MM.1S (cell line): Measurements from ENCODE around the gene SPOCK1.

Source experiments
- EZH2 ChIP-seq: fragments of 300-600 bp; sonication (generic); optimal IDR thresholded peaks from 2 replicates; pipeline ENCODE3; 2017; ENCODE audit warnings: low read depth, mild to moderate bottlenecking, antibody characterized with exemption, low read length, mixed read lengths
- EZH2phosphoT487 ChIP-seq: fragments of 300-600 bp; sonication (generic); IDR thresholded peaks from 2 replicates; pipeline ENCODE4 v1.6.1; 2018; ENCODE audit warnings: antibody characterized with exemption, low read length
- TF ChIP-seq, protein P1 (sequence below): fragments of 300-600 bp; sonication (generic); IDR thresholded peaks from 2 replicates; pipeline ENCODE4 v1.5.1; 2016; ENCODE audit warnings: antibody characterized with exemption, low read length, mixed read lengths

DNA sequence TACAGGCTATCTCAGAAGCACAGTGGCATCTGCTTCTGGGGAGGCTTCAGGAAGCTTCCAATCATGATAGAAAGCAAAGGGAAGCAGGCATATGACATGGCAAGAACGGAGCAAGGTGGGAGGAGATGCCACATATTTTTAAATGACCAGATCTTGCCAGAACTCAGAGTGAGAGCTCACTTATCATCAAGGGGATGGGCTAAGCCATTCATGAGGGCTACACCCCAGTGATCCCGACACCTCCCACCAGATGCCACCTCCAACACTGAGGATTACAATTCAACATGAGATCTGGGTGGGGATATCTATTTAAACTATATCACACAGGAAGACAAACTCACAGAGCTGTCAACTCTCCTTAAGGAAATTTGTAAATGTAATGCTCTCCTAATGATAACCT is 258.8 kb downstream of the SPOCK1 start:
- TF ChIP-seq EZH2 (no peak), EZH2phosphoT487 (no peak)
- TF ChIP-seq, protein P1, sequence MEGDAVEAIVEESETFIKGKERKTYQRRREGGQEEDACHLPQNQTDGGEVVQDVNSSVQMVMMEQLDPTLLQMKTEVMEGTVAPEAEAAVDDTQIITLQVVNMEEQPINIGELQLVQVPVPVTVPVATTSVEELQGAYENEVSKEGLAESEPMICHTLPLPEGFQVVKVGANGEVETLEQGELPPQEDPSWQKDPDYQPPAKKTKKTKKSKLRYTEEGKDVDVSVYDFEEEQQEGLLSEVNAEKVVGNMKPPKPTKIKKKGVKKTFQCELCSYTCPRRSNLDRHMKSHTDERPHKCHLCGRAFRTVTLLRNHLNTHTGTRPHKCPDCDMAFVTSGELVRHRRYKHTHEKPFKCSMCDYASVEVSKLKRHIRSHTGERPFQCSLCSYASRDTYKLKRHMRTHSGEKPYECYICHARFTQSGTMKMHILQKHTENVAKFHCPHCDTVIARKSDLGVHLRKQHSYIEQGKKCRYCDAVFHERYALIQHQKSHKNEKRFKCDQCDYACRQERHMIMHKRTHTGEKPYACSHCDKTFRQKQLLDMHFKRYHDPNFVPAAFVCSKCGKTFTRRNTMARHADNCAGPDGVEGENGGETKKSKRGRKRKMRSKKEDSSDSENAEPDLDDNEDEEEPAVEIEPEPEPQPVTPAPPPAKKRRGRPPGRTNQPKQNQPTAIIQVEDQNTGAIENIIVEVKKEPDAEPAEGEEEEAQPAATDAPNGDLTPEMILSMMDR, result no peak
